GM12875 (cell line): ENCODE measurements around the gene HIVEP1.

Source experiments
- H3K4me3 ChIP-seq: one replicate; pipeline ENCODE4 v1.5.1; 2011; ENCODE audit warnings: low read depth, low read length, control low read depth
- CTCF ChIP-seq: IDR thresholded peaks from 2 replicates; pipeline ENCODE4 v1.5.1; 2011; ENCODE audit warnings: low read depth, mild to moderate bottlenecking, control low read depth, inconsistent platforms, low read length, moderate library complexity, borderline replicate concordance; ENCODE audit not compliant: insufficient read depth

The HIVEP1 gene

GRCh38 chr6:12033770-12034169 lies 21.7 kb downstream of the HIVEP1 start:
- TF ChIP-seq CTCF, result no peak
- H3K4me3 ChIP-seq, result no peak overlapping the region

- TF ChIP-seq CTCF, result no peak
These were observed 22.2 kb downstream of the HIVEP1 start for GRCh38 chr6:12034349-12034748.

GRCh38 chr6:12034837-12035236 lies 22.7 kb downstream of the HIVEP1 start:
- H3K4me3 ChIP-seq, result no peak overlapping the region
- TF ChIP-seq CTCF, result no peak

More at GRCh38 chr6:12034349-12034748, 22.2 kb downstream of the HIVEP1 start:
- H3K4me3 ChIP-seq, result no peak overlapping the region

- no peak for TF ChIP-seq CTCF
- no peak overlapping the region for H3K4me3 ChIP-seq
These were observed 24.7 kb downstream of the HIVEP1 start for GRCh38 chr6:12036766-12037165.

GRCh38 chr6:12037798-12038197 lies 25.7 kb downstream of the HIVEP1 start:
- H3K4me3 ChIP-seq, result no peak overlapping the region
- no peak for TF ChIP-seq CTCF

- H3K4me3 ChIP-seq, result no peak overlapping the region
- no peak for TF ChIP-seq CTCF
These were observed 27.7 kb downstream of the HIVEP1 start for GRCh38 chr6:12039540-12040459.

GRCh38 chr6:12047304-12047703 lies 35.2 kb downstream of the HIVEP1 start:
- TF ChIP-seq CTCF, result no peak
- no peak overlapping the region for H3K4me3 ChIP-seq
